Esophagus (tissue), 2 donors: ENCODE measurements around the gene ZDHHC5. TPM values are rescaled to one million over a fixed set of nuclear protein-coding genes. Genes with fewer than 3 reads are reported as not detected.

Experiments used
- H3K27ac ChIP-seq, 2 donors: one replicate each; pipeline ENCODE4 v1.5.1; 2013; ENCODE audit warnings: low read depth in 2 of 2, mild to moderate bottlenecking in 2 of 2, inconsistent platforms in 1 of 2, low read length in 1 of 2, moderate library complexity in 1 of 2
- H3K27me3 ChIP-seq, 2 donors: one replicate each; pipeline ENCODE4 v1.6.1; 2013; ENCODE audit warnings: low read length in 2 of 2, control low read depth in 1 of 2, mild to moderate bottlenecking in 1 of 2; ENCODE audit not compliant: insufficient read depth in 2 of 2, control insufficient read depth in 1 of 2
- H3K36me3 ChIP-seq, 2 donors: one replicate each; pipeline ENCODE4 v1.6.1; 2013; ENCODE audit warnings: low read length in 1 of 2; ENCODE audit not compliant: control insufficient read depth in 2 of 2, insufficient read depth in 2 of 2
- H3K4me1 ChIP-seq, 2 donors: one replicate each; pipeline ENCODE4 v1.6.1; 2013; ENCODE audit warnings: low read length in 1 of 2; ENCODE audit not compliant: control insufficient read depth in 2 of 2, insufficient read depth in 2 of 2
- H3K4me3 ChIP-seq, 2 donors: one replicate each; pipeline ENCODE4 v1.5.1; 2013; ENCODE audit warnings: low read length in 2 of 2, mild to moderate bottlenecking in 2 of 2, low read depth in 1 of 2, moderate library complexity in 1 of 2
- H3K9me3 ChIP-seq, 2 donors: one replicate each; pipeline ENCODE4 v1.6.1; 2013; ENCODE audit warnings: mild to moderate bottlenecking in 2 of 2, low read depth in 1 of 2, low read length in 1 of 2, moderate library complexity in 1 of 2; ENCODE audit not compliant: control insufficient read depth in 2 of 2, insufficient read depth in 1 of 2
- WGBS, 2 donors: extraction: QIAGEN DNeasy Blood & Tissue Kit; methylation state at CpG; one replicate each; pipeline ENCODE4 v1.1.7; 2013; 5-methylcytosine and 5-hydroxymethylcytosine counted together
- polyA plus RNA-seq, 2 donors: library from polyadenylated mRNA; stranded (reverse); fragments of 200-250 nt; gene quantifications; one replicate each; pipeline ENCODE4 v1.2.3, GENCODE V29; 2013
- donor health status: healthy with polysubstance abuse.
- donor health status: Bipolar disorder and iron deficiency.

Gene ZDHHC5
- polyA plus RNA-seq, 2 donors: 57.4 to 59.7 TPM

DNA sequence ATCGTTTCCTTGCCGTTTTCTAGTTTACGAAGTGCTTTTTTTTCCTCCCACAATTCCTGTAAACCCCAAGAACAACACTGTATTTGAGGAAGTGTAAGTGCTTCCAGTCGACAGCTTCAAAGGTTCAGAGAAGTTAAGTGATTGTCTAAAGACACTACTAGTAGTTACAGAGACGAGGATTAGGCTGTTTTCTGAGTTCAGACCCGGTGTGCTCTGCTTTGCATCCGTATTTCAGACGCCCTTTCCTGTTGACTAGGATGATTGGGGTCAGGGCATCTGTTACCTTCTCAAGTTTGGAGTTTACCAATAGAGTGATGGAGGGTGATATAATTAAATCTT lies 9.9 kb upstream of the ZDHHC5 start:
- no peaks in the 10 kb centered on the region for H3K9me3 ChIP-seq
- H3K4me1 ChIP-seq: no peaks in the 10 kb centered on the region
- peak overlapping the region; percentile 57 to 85 for H3K27ac ChIP-seq
- no peaks in the 10 kb centered on the region for H3K27me3 ChIP-seq
- 0 to 1% methylated on average over 8 of the region's 8 CpGs for WGBS, 2 donors
- peak overlapping the region; percentile 73 to 85 for H3K4me3 ChIP-seq
- H3K36me3 ChIP-seq: peaks cover 12 to 15% of the 10 kb centered on the region in 2 donors

DNA sequence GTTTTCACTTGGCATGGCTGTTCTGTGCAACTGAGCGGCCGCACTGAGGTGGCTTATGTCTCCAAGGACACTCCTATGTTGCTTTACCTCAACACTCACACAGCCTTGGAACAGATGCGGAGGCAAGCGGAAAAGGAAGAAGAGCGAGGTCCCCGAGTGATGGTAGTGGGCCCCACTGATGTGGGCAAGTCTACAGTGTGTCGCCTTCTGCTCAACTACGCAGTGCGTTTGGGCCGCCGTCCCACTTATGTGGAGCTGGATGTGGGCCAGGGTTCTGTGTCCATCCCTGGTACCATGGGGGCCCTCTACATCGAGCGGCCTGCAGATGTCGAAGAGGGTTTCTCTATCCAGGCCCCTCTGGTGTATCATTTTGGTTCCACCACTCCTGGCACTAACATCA lies 8.2 kb upstream of the ZDHHC5 start:
- no peaks in the 10 kb centered on the region for H3K27me3 ChIP-seq
- no peaks in the 10 kb centered on the region for H3K9me3 ChIP-seq
- WGBS, 2 donors: 95 to 98% methylated on average over 14 of the region's 14 CpGs
- H3K36me3 ChIP-seq: peaks cover 12 to 15% of the 10 kb centered on the region in 2 donors
- H3K4me1 ChIP-seq: no peaks in the 10 kb centered on the region
- no peak overlapping the region for H3K4me3 ChIP-seq
- H3K27ac ChIP-seq: no peak overlapping the region

DNA sequence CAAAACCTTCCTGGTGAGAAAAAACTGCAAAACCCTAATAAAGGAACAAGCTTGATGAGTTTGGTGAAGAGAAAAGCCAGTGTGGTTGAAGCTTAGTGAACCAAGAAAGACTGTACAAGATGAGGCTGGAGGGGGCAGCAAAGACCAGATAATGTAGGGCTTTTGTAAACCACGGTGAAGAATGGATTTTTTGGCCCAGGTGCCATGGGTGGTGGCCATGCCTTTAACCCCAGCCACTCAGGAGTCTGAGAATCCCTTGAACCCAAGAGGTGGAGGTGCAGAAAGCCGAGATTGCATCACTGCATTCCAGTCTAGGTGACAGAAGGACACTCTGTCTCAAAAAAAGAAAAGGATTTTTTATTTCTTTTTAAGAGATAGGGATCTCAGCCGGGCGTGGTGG lies 5.0 kb upstream of the ZDHHC5 start:
- H3K27ac ChIP-seq: no peak overlapping the region
- peaks cover 12 to 15% of the 10 kb centered on the region in 2 donors for H3K36me3 ChIP-seq
- H3K27me3 ChIP-seq: no peaks in the 10 kb centered on the region
- no peaks in the 10 kb centered on the region for H3K9me3 ChIP-seq
- 62 to 63% methylated on average over 4 of the region's 4 CpGs for whole genome bisulfite sequencing, 2 donors
- H3K4me1 ChIP-seq: no peaks in the 10 kb centered on the region
- no peak overlapping the region for H3K4me3 ChIP-seq

DNA sequence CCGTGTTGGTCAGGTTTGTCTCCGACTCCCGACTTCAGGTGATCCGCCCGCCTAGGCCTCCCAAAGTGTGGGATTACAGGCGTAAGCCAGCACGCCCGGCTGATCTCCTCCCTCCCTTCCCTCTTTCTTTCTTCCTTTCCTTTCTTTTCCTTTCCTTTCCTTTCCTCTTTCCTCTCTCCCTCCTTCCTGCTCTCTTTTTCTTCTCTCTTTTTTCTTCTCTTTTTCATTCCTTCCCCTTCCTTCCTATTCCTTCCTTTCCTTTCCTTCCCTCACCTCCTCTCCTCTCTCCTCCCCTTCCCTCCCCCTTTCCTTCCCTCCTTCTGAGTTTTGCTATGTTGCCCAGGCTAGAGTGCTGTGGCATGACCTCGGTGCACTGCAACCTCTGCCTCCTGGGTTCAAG lies 3.9 kb upstream of the ZDHHC5 start:
- WGBS, 2 donors: 75 to 84% methylated on average over 9 of the region's 9 CpGs
- Histone ChIP-seq H3K36me3 (peaks cover 12 to 15% of the 10 kb centered on the region in 2 donors), H3K27ac (no peak overlapping the region), H3K4me1 (no peaks in the 10 kb centered on the region), H3K27me3 (no peaks in the 10 kb centered on the region), H3K9me3 (no peaks in the 10 kb centered on the region), H3K4me3 (no peak overlapping the region)

DNA sequence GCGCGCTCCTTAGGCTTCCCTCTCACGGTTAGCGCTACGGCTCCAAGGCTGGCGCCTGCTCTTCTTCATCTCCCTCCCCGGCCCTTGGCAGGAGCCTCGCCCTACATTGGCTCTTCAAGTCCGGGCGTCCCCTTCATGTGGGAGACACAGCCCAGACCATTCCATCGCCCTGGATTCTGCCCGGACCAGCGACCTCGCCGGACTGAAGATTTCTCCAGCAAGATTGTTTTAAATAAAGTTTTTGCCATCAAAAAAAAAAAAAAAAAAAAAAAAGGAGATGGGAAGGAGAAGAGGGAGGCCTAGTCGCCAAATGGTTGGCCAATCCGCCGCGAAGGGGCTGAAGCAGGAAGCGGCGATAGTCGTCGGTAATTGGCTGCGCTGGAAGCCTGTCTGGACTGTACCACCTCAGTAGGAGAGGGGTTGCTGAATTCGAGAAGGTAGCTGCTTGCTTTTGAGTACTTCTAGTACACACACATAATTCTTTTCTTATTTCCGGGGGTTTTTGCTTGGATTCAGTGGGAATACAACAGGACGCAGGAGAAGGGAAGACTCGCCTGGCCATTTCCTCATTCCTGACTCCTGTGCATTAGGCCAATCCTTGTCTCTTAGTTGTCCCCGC lies 688 bp upstream of the ZDHHC5 start:
- Histone ChIP-seq H3K4me1 (no peaks in the 10 kb centered on the region), H3K27ac (peak overlapping the region; percentile 99 to 100), H3K4me3 (peak overlapping the region; percentile 86 to 99), H3K36me3 (peaks cover 0 to under 1% of the 10 kb centered on the region in 2 donors), H3K27me3 (no peaks in the 10 kb centered on the region), H3K9me3 (no peaks in the 10 kb centered on the region)
- WGBS, 2 donors: 0% methylated on average over 29 of the region's 29 CpGs

DNA sequence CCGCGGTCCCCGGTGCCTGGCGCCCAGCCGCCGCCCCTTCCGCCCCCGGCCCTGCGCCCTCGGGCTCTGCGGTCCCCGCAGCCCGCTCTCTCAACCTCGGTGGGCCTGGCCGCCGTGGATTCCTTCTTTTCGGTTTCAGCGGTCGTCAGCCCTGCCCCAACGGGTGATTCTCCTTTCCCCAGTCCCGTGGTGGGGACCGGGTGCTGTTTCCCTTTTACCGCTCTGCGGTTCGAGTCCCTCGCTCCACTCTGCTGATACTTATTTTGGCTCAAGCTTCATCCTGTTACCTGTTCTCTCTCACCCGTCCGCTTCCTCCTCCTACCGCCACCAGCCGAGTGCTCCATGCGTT lies 494 bp downstream of the ZDHHC5 start:
- peaks cover 2 to 6% of the 10 kb centered on the region in 2 donors for H3K36me3 ChIP-seq
- 0 to 1% methylated on average over 27 to 31 of the region's 31 CpGs for WGBS, 2 donors
- H3K27me3 ChIP-seq: no peaks in the 10 kb centered on the region
- no peaks in the 10 kb centered on the region for H3K9me3 ChIP-seq
- H3K27ac ChIP-seq: peak overlapping the region; percentile 99 to 100
- H3K4me1 ChIP-seq: no peaks in the 10 kb centered on the region
- H3K4me3 ChIP-seq: peak overlapping the region; percentile 86 to 99

DNA sequence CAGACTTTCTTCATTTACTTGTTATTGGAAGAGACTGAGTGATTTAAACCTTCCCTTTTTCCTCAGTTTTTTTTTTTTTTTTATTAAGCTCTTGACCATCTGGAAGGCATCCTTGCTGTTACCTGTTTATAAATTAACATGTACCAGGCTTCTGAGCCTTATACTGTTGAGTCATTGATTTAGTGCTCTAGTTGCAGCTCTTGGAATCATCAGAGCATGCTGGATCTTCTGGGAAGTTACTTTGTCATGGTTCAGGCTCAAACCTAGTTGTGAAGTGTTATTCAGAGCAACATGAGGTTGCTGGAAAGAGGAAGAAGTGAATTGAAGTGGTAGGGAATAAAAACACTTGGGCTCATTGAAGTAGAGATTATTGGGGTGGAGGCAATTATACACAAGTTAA lies 6.3 kb downstream of the ZDHHC5 start:
- H3K4me3 ChIP-seq: no peak overlapping the region
- H3K9me3 ChIP-seq: no peaks in the 10 kb centered on the region
- H3K27ac ChIP-seq: peak overlapping the region in 1 of 2 donors; percentile 83
- peaks cover 2 to 6% of the 10 kb centered on the region in 2 donors for H3K36me3 ChIP-seq
- no peaks in the 10 kb centered on the region for H3K27me3 ChIP-seq
- H3K4me1 ChIP-seq: no peaks in the 10 kb centered on the region

DNA sequence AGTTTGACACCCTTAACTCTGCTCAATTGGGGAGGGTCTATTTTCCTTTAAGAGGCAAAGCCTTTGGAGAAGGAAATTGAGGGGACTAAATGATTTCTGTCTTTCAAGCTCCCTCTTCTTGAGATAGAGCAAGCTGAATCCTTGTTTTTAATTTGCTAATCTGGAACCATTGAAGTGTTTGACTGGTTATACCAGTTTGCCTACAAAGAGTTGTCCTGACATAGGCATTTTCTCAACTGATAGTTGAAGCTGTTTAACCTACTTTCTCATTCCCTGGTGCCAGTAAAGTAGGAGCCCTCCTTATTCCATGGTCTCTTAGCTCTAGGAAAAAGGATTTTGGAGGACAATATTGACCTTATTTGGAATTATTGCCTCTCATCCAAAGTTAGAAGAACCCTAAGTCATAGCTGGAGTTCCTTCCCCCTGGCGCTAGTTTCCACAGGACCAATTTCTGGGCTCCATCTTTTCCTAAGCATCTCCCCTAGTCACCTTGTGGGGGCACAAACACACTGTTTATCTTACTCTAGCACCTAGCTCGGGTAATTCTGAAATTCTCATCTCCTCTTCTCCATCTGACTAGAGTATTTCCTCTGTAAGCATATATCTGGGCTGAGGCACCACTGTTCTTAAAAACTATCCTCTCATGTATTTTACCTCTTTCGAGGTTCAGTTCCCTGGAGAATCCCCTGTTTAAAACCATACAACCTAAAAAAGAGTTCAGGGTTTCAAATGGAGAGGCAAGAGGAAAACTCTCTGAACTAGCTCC lies 7.4 kb downstream of the ZDHHC5 start:
- no peak overlapping the region for H3K4me3 ChIP-seq
- H3K9me3 ChIP-seq: no peaks in the 10 kb centered on the region
- peaks cover 2 to 6% of the 10 kb centered on the region in 2 donors for H3K36me3 ChIP-seq
- peak overlapping the region; percentile 81 to 83 for H3K27ac ChIP-seq
- 71 to 79% methylated on average over 3 of the region's 3 CpGs for WGBS, 2 donors
- H3K27me3 ChIP-seq: no peaks in the 10 kb centered on the region
- H3K4me1 ChIP-seq: peaks cover 0 to 4% of the 10 kb centered on the region in 2 donors

DNA sequence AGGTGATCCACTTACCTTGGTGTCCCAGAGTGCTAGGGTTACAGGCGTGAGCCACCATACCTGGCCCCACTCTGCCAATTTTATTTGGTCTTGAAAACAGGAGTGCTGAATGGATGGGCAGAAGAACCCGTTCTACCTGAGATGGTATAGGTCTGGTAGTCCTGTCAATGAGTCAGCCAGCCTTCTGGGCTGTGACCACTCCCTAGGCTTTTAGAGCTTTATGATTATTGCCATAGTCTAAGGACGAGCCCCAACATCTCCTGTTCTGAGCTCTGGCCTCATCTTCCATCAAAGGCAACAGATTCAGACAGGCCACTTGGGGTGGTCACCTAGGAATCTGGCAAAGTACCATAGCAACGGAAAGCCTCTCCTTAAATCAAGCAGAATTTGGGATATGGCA lies 11.5 kb downstream of the ZDHHC5 start:
- Histone ChIP-seq H3K36me3 (peaks cover 5% of the 10 kb centered on the region in 2 donors), H3K4me3 (no peak overlapping the region)

DNA sequence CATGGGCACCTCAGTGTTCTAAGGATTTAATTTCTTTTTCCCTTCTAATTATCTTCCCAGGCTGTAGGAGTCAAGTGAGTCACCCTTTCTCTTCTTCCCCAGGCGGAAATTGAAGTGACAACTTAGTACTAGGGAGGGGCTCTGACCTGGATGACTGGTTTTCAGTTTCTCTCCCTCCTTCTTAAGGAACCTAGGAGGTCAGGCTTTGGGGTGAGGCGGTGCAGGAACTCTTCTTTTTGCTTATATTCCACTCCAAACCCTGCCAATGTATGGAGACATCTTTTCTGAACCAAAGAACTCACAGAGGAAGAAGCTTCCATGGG lies 12.6 kb downstream of the ZDHHC5 start:
- Histone ChIP-seq H3K36me3 (peaks cover 5% of the 10 kb centered on the region in 2 donors), H3K9me3 (no peaks in the 10 kb centered on the region), H3K4me1 (peaks cover 0 to 5% of the 10 kb centered on the region in 2 donors), H3K4me3 (peak overlapping the region in 1 of 2 donors; percentile 8), H3K27me3 (no peaks in the 10 kb centered on the region), H3K27ac (peak overlapping the region; percentile 55 to 96)
- WGBS, 2 donors: 43 to 53% methylated on average over 2 of the region's 2 CpGs

More for the DNA sequence above, 11.5 kb downstream of the ZDHHC5 start:
- Histone ChIP-seq H3K27me3 (no peaks in the 10 kb centered on the region), H3K9me3 (no peaks in the 10 kb centered on the region), H3K4me1 (peaks cover 0 to 5% of the 10 kb centered on the region in 2 donors), H3K27ac (peak overlapping the region; percentile 95 to 96)
- 56 to 71% methylated on average over 4 of the region's 4 CpGs for WGBS, 2 donors
